Activated T-cell treated with anti-CD3 and anti-CD28 coated beads, Interleukin-2, amount 50 U/mL, for 24 hours (primary cell): ENCODE results near the gene DNAJC17.

Experiments used
- DNase-seq: peaks from one replicate; pipeline ENCODE4 v3.0.0-alpha.2; 2020
- H3K27ac Mint-ChIP-seq: 2 replicates; pipeline ENCODE4 v1.8.0; 2020; ENCODE audit warnings: mild to moderate bottlenecking, mixed read lengths
- H3K27me3 Mint-ChIP-seq: 2 replicates; pipeline ENCODE4 v1.8.0; 2020; ENCODE audit warnings: mixed read lengths
- H3K36me3 Mint-ChIP-seq: 2 replicates; pipeline ENCODE4 v1.8.0; 2020; ENCODE audit warnings: low read depth, mixed read lengths
- H3K4me1 Mint-ChIP-seq: 2 replicates; pipeline ENCODE4 v1.8.0; 2020; ENCODE audit warnings: low read depth, mixed read lengths
- H3K4me3 Mint-ChIP-seq: 2 replicates; pipeline ENCODE4 v1.8.0; 2020; ENCODE audit warnings: mild to moderate bottlenecking, moderate library complexity, mixed read lengths
- H3K9me3 Mint-ChIP-seq: 2 replicates; pipeline ENCODE4 v1.8.0; 2020; ENCODE audit warnings: mixed read lengths

DNAJC17 gene

GRCh38 chr15:40770147-40770721 is 37.0 kb downstream of the DNAJC17 start:
- Mint-ChIP-seq H3K27me3 (no peaks in the 10 kb centered on the region), H3K36me3 (peaks cover 72% of the 10 kb centered on the region), H3K4me1 (peaks cover 42% of the 10 kb centered on the region), H3K4me3 (no peak overlapping the region), H3K9me3 (no peaks in the 10 kb centered on the region), H3K27ac (peak overlapping the region; percentile 94)
- DNase-seq = no peak

GRCh38 chr15:40769274-40770146 is 37.8 kb downstream of the DNAJC17 start, which contains the start of gene C15orf62:
Gene C15orf62 (plus strand): TSS chr15:40769980. CDS start chr15:40770496, 516 bp downstream.
- Mint-ChIP-seq H3K4me1 (peaks cover 49% of the 10 kb centered on the region), H3K27ac (peak within 1 kb of the TSS; percentile 94), H3K4me3 (peak within 1 kb of the TSS; percentile 53), H3K9me3 (no peaks in the 10 kb centered on the region), H3K27me3 (no peaks in the 10 kb centered on the region), H3K36me3 (peaks cover 64% of the 10 kb centered on the region)
- DNase-seq = peak; percentile 76

- no peaks in the 10 kb centered on the region for H3K27me3 Mint-ChIP-seq
- H3K27ac Mint-ChIP-seq = peak overlapping the region; percentile 94
- DNase-seq = no peak
- H3K4me3 Mint-ChIP-seq = no peak overlapping the region
- H3K36me3 Mint-ChIP-seq = peaks cover 56% of the 10 kb centered on the region
- H3K4me1 Mint-ChIP-seq = peaks cover 53% of the 10 kb centered on the region
- H3K9me3 Mint-ChIP-seq = no peaks in the 10 kb centered on the region
Observed at GRCh38 chr15:40768521-40769273, 38.6 kb downstream of the DNAJC17 start.

- Mint-ChIP-seq H3K4me3 (no peak overlapping the region), H3K4me1 (peaks cover 60% of the 10 kb centered on the region), H3K27ac (peak overlapping the region; percentile 94), H3K27me3 (no peaks in the 10 kb centered on the region), H3K9me3 (no peaks in the 10 kb centered on the region), H3K36me3 (peaks cover 49% of the 10 kb centered on the region)
- DNase-seq = no peak
Observed at GRCh38 chr15:40767838-40768500, 39.3 kb downstream of the DNAJC17 start.

- Mint-ChIP-seq H3K27me3 (no peaks in the 10 kb centered on the region), H3K4me1 (peaks cover 62% of the 10 kb centered on the region), H3K4me3 (no peak overlapping the region), H3K9me3 (no peaks in the 10 kb centered on the region), H3K27ac (no peak overlapping the region), H3K36me3 (peaks cover 44% of the 10 kb centered on the region)
- no peak for DNase-seq
Observed at GRCh38 chr15:40766906-40767837, 40.1 kb downstream of the DNAJC17 start.

GRCh38 chr15:40766194-40766815 is 41.0 kb downstream of the DNAJC17 start:
- no peaks in the 10 kb centered on the region for H3K27me3 Mint-ChIP-seq
- H3K36me3 Mint-ChIP-seq = peaks cover 36% of the 10 kb centered on the region
- no peak for DNase-seq
- H3K27ac Mint-ChIP-seq = peak overlapping the region; percentile 26
- no peaks in the 10 kb centered on the region for H3K9me3 Mint-ChIP-seq
- peaks cover 62% of the 10 kb centered on the region for H3K4me1 Mint-ChIP-seq
- H3K4me3 Mint-ChIP-seq = no peak overlapping the region

- Mint-ChIP-seq H3K4me3 (peak overlapping the region; percentile 83), H3K27ac (peak overlapping the region; percentile 90), H3K27me3 (no peaks in the 10 kb centered on the region), H3K4me1 (peaks cover 52% of the 10 kb centered on the region), H3K36me3 (peaks cover 22% of the 10 kb centered on the region), H3K9me3 (no peaks in the 10 kb centered on the region)
- DNase-seq = peak; percentile 40
Observed at GRCh38 chr15:40764629-40765103, 42.6 kb downstream of the DNAJC17 start.

- Mint-ChIP-seq H3K36me3 (peaks cover 18% of the 10 kb centered on the region), H3K27me3 (no peaks in the 10 kb centered on the region), H3K4me1 (peaks cover 46% of the 10 kb centered on the region), H3K27ac (peak within 1 kb of the TSS; percentile 90), H3K9me3 (no peaks in the 10 kb centered on the region), H3K4me3 (peak within 1 kb of the TSS; percentile 83)
- DNase-seq = peak; percentile 82
Observed at GRCh38 chr15:40763801-40764628, 43.3 kb downstream of the DNAJC17 start, which contains the start of gene GCHFR. Gene GCHFR (plus strand): TSS chr15:40764068. CDS start chr15:40764181, 113 bp downstream.

GRCh38 chr15:40762919-40763800 is 44.1 kb downstream of the DNAJC17 start:
- no peaks in the 10 kb centered on the region for H3K9me3 Mint-ChIP-seq
- peak overlapping the region; percentile 90 for H3K27ac Mint-ChIP-seq
- H3K4me3 Mint-ChIP-seq = peak overlapping the region; percentile 83
- DNase-seq = no peak
- H3K36me3 Mint-ChIP-seq = peaks cover 11% of the 10 kb centered on the region
- H3K27me3 Mint-ChIP-seq = no peaks in the 10 kb centered on the region
- peaks cover 37% of the 10 kb centered on the region for H3K4me1 Mint-ChIP-seq

- H3K4me1 Mint-ChIP-seq = peaks cover 25% of the 10 kb centered on the region
- H3K36me3 Mint-ChIP-seq = peaks cover 4% of the 10 kb centered on the region
- no peak overlapping the region for H3K27ac Mint-ChIP-seq
- no peaks in the 10 kb centered on the region for H3K27me3 Mint-ChIP-seq
- no peaks in the 10 kb centered on the region for H3K9me3 Mint-ChIP-seq
- H3K4me3 Mint-ChIP-seq = no peak overlapping the region
- no peak for DNase-seq
Observed at GRCh38 chr15:40759961-40760360, 47.3 kb downstream of the DNAJC17 start.

GRCh38 chr15:40756938-40757337 is 50.3 kb downstream of the DNAJC17 start:
- no peak overlapping the region for H3K27ac Mint-ChIP-seq
- DNase-seq = no peak
- no peak overlapping the region for H3K4me3 Mint-ChIP-seq
- no peaks in the 10 kb centered on the region for H3K9me3 Mint-ChIP-seq
- peaks cover 33% of the 10 kb centered on the region for H3K36me3 Mint-ChIP-seq
- no peaks in the 10 kb centered on the region for H3K27me3 Mint-ChIP-seq
- peaks cover 27% of the 10 kb centered on the region for H3K4me1 Mint-ChIP-seq
